Measurements from ENCODE around the gene OTUB2.

OTUB2 gene

DNA sequence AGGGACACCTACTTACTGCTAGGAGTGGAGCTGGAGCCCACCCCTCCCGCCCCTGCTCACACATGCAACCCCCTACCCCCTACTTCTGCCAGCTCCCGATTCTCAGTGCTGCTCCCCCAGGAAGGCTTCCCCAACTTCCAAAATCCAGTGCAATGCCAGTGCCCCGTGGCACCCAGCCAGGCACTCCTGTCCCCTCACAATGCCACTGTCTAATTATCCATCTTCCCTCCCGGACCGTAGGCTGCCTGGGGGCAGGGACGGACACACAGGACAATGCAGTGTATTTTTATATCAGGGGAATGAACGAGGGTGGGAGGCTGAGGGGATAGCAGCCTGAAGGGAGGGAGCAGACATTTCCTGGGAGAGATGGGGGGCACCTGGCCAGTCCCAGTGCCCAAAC is 12.4 kb downstream of the OTUB2 start:
- H3K4me3 ChIP-seq (ENCODE audit: low read length): no peak overlapping the region
- TF ChIP-seq, protein P1, sequence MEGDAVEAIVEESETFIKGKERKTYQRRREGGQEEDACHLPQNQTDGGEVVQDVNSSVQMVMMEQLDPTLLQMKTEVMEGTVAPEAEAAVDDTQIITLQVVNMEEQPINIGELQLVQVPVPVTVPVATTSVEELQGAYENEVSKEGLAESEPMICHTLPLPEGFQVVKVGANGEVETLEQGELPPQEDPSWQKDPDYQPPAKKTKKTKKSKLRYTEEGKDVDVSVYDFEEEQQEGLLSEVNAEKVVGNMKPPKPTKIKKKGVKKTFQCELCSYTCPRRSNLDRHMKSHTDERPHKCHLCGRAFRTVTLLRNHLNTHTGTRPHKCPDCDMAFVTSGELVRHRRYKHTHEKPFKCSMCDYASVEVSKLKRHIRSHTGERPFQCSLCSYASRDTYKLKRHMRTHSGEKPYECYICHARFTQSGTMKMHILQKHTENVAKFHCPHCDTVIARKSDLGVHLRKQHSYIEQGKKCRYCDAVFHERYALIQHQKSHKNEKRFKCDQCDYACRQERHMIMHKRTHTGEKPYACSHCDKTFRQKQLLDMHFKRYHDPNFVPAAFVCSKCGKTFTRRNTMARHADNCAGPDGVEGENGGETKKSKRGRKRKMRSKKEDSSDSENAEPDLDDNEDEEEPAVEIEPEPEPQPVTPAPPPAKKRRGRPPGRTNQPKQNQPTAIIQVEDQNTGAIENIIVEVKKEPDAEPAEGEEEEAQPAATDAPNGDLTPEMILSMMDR (IDR thresholded peaks at IDR 0.05; ENCODE audit: insufficient read depth, low read depth, low read length, missing control alignments): no peak
- no peak for DNase-seq (ENCODE audit: low read depth)

DNA sequence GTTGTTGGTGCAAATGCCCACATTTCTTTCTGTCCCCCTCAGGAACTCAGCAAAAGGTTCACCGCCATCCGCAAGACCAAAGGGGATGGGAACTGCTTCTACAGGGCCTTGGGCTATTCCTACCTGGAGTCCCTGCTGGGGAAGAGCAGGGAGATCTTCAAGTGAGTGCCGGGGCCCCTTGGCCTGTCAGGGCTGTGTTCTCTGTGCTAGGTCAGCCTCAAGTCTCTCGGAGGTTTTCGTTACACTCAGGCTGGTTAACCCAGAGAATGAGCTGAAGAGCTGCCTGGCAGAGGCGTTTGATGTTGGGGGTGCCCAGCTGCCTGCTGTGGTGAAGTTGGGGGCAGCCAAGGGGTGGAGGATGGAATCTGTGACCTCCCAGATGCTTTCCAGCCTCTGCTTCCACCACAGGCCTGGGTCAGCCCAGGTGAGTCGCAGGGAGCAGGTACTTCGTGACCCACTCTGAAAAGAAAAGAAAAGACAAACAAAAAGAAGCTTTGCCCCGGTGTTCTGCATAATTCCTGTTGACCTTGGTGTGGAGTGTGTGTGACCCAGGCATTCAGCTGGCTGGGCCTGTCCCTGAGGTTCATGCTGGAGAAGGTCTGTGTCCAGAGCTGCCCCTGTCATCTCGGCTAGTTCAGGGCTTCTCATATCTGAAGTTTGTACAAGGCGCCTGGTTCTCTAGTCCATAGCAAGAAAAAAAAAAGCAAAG is 12.9 kb downstream of the OTUB2 start:
- TF ChIP-seq, protein P1 (IDR thresholded peaks at IDR 0.05; ENCODE audit: insufficient read depth, low read depth, low read length, missing control alignments): no peak
- DNase-seq (ENCODE audit: low read depth): no peak
- H3K4me3 ChIP-seq (ENCODE audit: low read length): no peak overlapping the region

DNA sequence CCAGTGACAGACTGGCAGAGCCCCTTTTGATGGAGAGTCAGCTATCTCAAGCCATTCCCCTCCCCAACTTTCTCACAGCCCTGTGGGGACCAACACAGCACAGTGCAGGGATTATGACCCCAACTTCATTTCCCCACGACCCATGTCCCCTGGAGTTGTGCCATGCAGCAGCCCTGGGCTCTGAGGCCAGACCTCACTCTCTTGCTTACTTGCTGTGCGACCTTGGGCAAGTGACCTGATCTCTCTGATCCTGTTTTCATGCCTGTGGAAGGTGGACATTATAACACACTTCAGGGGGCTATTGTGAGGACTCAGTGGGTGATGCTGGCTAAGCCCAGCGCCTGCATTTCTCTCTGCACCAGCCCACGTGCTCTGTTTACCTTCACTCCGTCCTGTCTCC is 14.1 kb downstream of the OTUB2 start:
- TF ChIP-seq, protein P1 (IDR thresholded peaks at IDR 0.05; ENCODE audit: insufficient read depth, low read depth, low read length, missing control alignments): no peak
- no peak overlapping the region for H3K4me3 ChIP-seq (ENCODE audit: low read length)
- no peak for DNase-seq (ENCODE audit: low read depth)

DNA sequence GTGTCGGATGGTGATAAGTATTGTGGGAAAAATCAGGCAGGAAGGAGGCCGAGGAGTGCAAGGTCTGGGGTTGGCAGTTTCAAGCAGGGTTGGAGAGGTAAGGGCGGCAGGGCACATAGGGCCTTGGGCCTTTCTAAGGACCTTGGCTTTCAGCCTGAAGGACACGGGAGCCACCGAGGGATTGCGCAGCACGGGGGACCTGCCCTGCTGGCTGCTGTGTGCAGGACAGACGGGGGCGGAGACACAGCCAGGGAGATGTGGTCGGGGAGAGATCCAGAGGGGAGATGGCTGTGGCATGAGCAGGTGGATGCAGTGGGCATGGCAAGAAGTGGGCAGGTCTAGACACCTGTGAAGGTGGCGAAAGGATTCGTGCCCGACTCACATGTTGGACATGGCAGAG is 14.7 kb downstream of the OTUB2 start:
- H3K4me3 ChIP-seq (ENCODE audit: low read length): no peak overlapping the region
- no peak for DNase-seq (ENCODE audit: low read depth)
- TF ChIP-seq, protein P1 (IDR thresholded peaks at IDR 0.05; ENCODE audit: insufficient read depth, low read depth, low read length, missing control alignments): no peak

DNA sequence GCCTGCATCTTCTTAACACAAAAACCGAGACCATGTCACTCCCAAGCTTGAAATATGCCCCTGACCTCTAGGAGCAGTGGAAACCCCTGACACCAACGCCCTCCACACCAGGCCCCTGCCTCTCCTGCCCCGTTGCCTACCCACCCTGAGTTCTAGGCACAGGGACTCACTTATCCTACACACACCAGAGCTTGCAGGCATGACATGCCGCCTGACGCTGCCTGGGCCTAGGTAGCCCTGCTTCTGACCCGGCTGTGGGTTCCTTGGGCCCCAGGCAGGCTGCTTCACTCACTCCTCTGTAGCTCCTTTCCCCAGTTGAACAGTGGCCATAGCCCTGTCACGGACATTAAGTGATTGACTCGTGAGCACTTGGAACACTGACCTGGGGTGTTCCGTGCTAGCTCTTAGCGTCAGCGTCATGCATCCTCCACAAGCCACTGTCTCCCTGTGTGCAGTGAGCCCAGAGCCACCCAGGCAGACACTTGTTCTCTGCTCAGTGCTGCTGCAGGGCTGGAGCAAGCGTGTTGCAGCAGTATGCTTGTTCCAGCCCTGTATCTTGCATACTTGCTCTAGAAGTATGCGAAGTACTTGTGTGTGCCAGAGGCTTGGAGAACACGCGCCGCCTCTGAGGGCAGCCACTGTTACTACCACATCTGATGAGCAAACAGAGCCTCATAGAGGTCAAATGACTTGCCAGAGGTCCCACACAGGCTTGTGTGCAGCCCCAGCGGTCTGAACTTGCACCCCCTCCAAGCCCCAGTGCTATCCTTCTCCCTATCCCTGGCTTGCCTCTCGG is 15.6 kb downstream of the OTUB2 start:
- peak; percentile 20 for DNase-seq (ENCODE audit: low read depth)
- H3K4me3 ChIP-seq (ENCODE audit: low read length): no peak overlapping the region

DNA sequence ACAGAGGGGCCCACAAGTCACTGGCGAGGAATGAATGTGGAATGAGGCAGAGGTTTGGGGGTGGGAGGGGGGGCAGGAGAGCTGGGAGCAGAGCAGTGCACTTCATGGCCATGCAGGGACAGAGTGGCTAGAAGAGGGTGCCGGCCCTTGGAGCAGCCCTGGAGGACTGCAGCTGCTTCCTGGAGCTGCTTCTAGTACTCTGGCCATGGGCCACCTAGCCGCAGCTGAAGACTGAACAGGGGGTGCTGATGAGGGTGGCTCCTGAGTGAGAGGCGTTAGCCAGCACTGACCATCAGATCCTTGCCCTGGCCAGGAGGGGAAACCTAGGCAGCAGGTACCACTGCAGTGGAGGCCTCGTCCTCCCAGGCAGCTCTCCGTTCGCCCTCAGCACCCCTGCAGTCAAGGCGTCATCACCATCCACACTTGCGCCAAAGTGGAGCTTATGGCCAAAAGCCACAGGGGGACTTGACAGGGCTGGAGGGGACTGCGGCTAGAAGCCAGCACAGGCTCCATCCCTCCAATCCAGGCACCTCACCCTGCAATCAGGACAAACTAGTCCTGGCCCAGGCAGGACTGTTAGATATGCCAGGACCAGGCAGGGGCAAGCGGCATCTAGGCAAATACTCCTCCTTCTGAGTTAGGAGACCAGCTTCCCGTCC is 16.4 kb downstream of the OTUB2 start:
- H3K4me3 ChIP-seq (ENCODE audit: low read length): no peak overlapping the region
- DNase-seq (ENCODE audit: low read depth): no peak
- TF ChIP-seq, protein P1 (IDR thresholded peaks at IDR 0.05; ENCODE audit: insufficient read depth, low read depth, low read length, missing control alignments): no peak

More for the DNA sequence above, 15.6 kb downstream of the OTUB2 start:
- TF ChIP-seq, protein P1 (IDR thresholded peaks at IDR 0.05; ENCODE audit: insufficient read depth, low read depth, low read length, missing control alignments): no peak

Measured in epithelial cell of esophagus (primary cell).